ENCODE data around the gene AGK.

Gene AGK

GRCh38 chr7:141691961-141692360 lies 140.8 kb downstream of the AGK start:
- no peak for TF ChIP-seq CTCF (IDR thresholded peaks at IDR 0.05; ENCODE audit: low read depth, low read length)
- H3K4me3 ChIP-seq (ENCODE audit: low read depth, low read length) = no peak overlapping the region

GRCh38 chr7:141693082-141693481 lies 141.9 kb downstream of the AGK start:
- no peak overlapping the region for H3K4me3 ChIP-seq (ENCODE audit: low read depth, low read length)
- no peak for TF ChIP-seq CTCF (IDR thresholded peaks at IDR 0.05; ENCODE audit: low read depth, low read length)

- TF ChIP-seq CTCF (IDR thresholded peaks at IDR 0.05; ENCODE audit: low read depth, low read length) = no peak
- H3K4me3 ChIP-seq (ENCODE audit: low read depth, low read length) = no peak overlapping the region
These were observed 144.6 kb downstream of the AGK start for GRCh38 chr7:141695803-141696289.

GRCh38 chr7:141696348-141696747 lies 145.1 kb downstream of the AGK start:
- TF ChIP-seq CTCF (IDR thresholded peaks at IDR 0.05; ENCODE audit: low read depth, low read length) = no peak

GRCh38 chr7:141697211-141697871 lies 146.1 kb downstream of the AGK start:
- TF ChIP-seq CTCF (IDR thresholded peaks at IDR 0.05; ENCODE audit: low read depth, low read length) = no peak
- no peak overlapping the region for H3K4me3 ChIP-seq (ENCODE audit: low read depth, low read length)

More at GRCh38 chr7:141696348-141696747, 145.1 kb downstream of the AGK start:
- no peak overlapping the region for H3K4me3 ChIP-seq (ENCODE audit: low read depth, low read length)

- no peak for TF ChIP-seq CTCF (IDR thresholded peaks at IDR 0.05; ENCODE audit: low read depth, low read length)
- H3K4me3 ChIP-seq (ENCODE audit: low read depth, low read length) = no peak overlapping the region
These were observed 147.2 kb downstream of the AGK start for GRCh38 chr7:141698247-141699015.

GRCh38 chr7:141699860-141700259 lies 148.7 kb downstream of the AGK start:
- no peak for TF ChIP-seq CTCF (IDR thresholded peaks at IDR 0.05; ENCODE audit: low read depth, low read length)
- no peak overlapping the region for H3K4me3 ChIP-seq (ENCODE audit: low read depth, low read length)
